GM12892 (cell line): ENCODE results near the gene RBM26.

Source experiments
- POLR2A ChIP-seq: IDR thresholded peaks from 2 replicates; pipeline ENCODE4 v1.6.1; 2011; ENCODE audit warnings: low read depth, low read length, control low read depth
- POLR2AphosphoS5 ChIP-seq: IDR thresholded peaks from 2 replicates; pipeline ENCODE4 v1.6.1; 2011; ENCODE audit warnings: low read depth, low read length, control low read depth
- TAF1 ChIP-seq: IDR thresholded peaks from 2 replicates; pipeline ENCODE4 v1.6.1; 2011; ENCODE audit warnings: low read depth, mild to moderate bottlenecking, control low read depth, low read length, borderline replicate concordance

DNA sequence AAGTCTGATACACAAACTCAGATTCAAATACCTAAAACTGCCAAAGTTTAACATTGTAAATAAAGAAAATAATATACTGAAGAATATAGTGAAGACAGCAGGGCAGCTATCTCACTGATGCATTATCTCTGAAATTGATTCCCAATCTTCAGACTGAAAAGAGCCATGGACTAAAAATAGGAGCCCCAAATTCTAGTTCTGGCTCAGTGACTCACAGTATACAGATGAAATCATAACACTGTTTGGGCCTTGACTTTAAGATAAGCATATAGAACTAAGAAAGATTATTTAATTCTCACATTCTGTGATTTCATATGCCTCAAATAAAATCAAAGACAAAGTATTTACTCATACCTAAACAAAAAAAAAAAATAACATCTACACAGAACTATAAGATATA, 53.9 kb downstream of the RBM26 start:
- TF ChIP-seq POLR2AphosphoS5 (no peak), POLR2A (no peak), TAF1 (no peak)
